Breast epithelium (tissue), 4 donors: Measurements from ENCODE around the gene TENM4. TPM values are rescaled to one million over a fixed set of nuclear protein-coding genes. Genes with fewer than 3 reads are reported as not detected.
A peak's percentile ranks its signal among the peaks of the same experiment; 100 is the strongest.

ENCODE experiments used
- DNase-seq, 2 donors: peaks; one replicate each; pipeline ENCODE4 v3.0.0-alpha.2; 2019; ENCODE audit warnings: low spot score in 2 of 2
- H3K27ac ChIP-seq, 2 donors: fragments of 200-600 bp; sonication (generic) in 1 of 2; one replicate each; pipeline ENCODE4 v1.5.1; 2016 to 2019; ENCODE audit warnings: mild to moderate bottlenecking in 1 of 2
- H3K27me3 ChIP-seq, 2 donors: fragments of 200-600 bp; sonication (generic) in 1 of 2; one replicate each; pipeline versions ENCODE4 v1.5.1 to v1.6.0; 2017 to 2019; ENCODE audit warnings: control low read depth in 1 of 2, mild to moderate bottlenecking in 1 of 2
- H3K36me3 ChIP-seq: fragments of 200-600 bp; one replicate; pipeline ENCODE4 v1.5.1; 2019
- H3K4me1 ChIP-seq, 2 donors: fragments of 200-600 bp; sonication (generic); one replicate each; pipeline ENCODE4 v1.5.1; 2016 to 2019; ENCODE audit warnings: control low read depth in 1 of 2
- H3K4me3 ChIP-seq, 3 donors: fragments of 200-600 bp; sonication (generic); 1 replicate in 2 of 3; 2 replicates in 1 of 3; pipeline ENCODE4 v1.5.1; 2016 to 2019; ENCODE audit warnings: mild to moderate bottlenecking in 3 of 3, moderate library complexity in 2 of 3
- H3K9me3 ChIP-seq, 2 donors: fragments of 200-600 bp; sonication (generic) in 1 of 2; one replicate each; pipeline ENCODE4 v1.5.1; 2016 to 2019; ENCODE audit warnings: control low read depth in 1 of 2
- CTCF ChIP-seq, 3 donors: fragments of 450-650 bp; IDR thresholded peaks; one replicate each; pipeline ENCODE4 v1.5.1; 2016 to 2017; ENCODE audit warnings: antibody characterized with exemption in 3 of 3, mild to moderate bottlenecking in 3 of 3, moderate library complexity in 3 of 3
- POLR2A ChIP-seq: fragments of 450-650 bp; IDR thresholded peaks from one replicate; pipeline ENCODE4 v1.6.1; 2016; ENCODE audit warnings: antibody characterized with exemption, mild to moderate bottlenecking, moderate library complexity
- POLR2AphosphoS5 ChIP-seq, 3 donors: sonication (generic); formaldehyde crosslinking; IDR thresholded peaks; one replicate each; pipeline ENCODE4 v1.6.1; 2017; ENCODE audit warnings: antibody characterized with exemption in 3 of 3
- intact Hi-C: fragments of 100-400 bp; cut with DNase I; formaldehyde crosslinking; loops from one replicate; pipeline ENCODE4 v1.15.1; 2023; ENCODE audit warnings: low total_unique reads
- total RNA-seq, 3 donors: library from RNA; depleted of rRNA; stranded (reverse); fragments of >200 nt; gene quantifications; one replicate each; pipeline ENCODE4 v1.1.0, GENCODE V29; 2016

Gene TENM4
- total RNA-seq, 3 donors from 2014 or later: 0.29 to 7.9 (median 4.8) TPM

DNA sequence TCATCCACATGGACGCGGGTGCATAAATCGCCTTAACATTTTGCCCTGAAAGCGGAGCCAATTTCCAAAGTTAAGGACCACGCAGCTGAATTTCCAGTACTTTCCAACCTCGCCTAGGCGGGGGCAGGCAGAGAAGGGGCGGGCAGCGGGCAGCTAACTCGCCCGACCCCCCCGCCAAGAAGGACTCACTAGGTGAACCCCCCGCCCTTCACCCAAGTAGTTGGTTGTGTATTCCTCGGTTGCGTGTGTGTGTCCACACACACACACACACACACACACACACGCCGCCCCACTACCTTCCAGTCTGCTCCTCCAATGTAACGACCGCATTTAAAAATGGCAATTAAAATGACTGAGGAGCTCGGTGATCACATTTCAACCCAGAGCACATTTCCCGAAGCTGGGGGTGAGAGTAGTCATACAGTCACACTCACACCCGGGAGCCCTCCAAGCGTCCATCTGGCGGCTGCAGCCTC lies 1.4 kb downstream of the TENM4 start:
- H3K4me3 ChIP-seq: peak overlapping the region; percentile 50 to 72 (median 54)
- peak overlapping the region in 1 of 2 donors; percentile 61 for H3K27ac ChIP-seq
- DNase-seq: no peak
- no peaks in the 10 kb centered on the region for H3K9me3 ChIP-seq
- no peaks in the 10 kb centered on the region for H3K36me3 ChIP-seq
- peaks cover 0 to 86% of the 10 kb centered on the region in 2 donors for H3K27me3 ChIP-seq
- intact Hi-C loops: no loop called here
- H3K4me1 ChIP-seq: peaks cover 8 to 18% of the 10 kb centered on the region in 2 donors
- TF ChIP-seq CTCF (IDR thresholded peaks at IDR 0.05): no peak
- TF ChIP-seq POLR2A: no peak
- TF ChIP-seq POLR2AphosphoS5 (IDR thresholded peaks at IDR 0.05): no peak

- TF ChIP-seq CTCF (IDR thresholded peaks at IDR 0.05) (no peak), POLR2AphosphoS5 (IDR thresholded peaks at IDR 0.05) (no peak), POLR2A (no peak)
- H3K9me3 ChIP-seq: no peaks in the 10 kb centered on the region
- H3K27ac ChIP-seq: peak overlapping the region; percentile 52 to 61
- H3K4me1 ChIP-seq: peaks cover 8 to 18% of the 10 kb centered on the region in 2 donors
- H3K27me3 ChIP-seq: peaks cover 0 to 86% of the 10 kb centered on the region in 2 donors
- intact Hi-C loops: no loop called here
- DNase-seq: no peak
- no peaks in the 10 kb centered on the region for H3K36me3 ChIP-seq
- H3K4me3 ChIP-seq: peak overlapping the region; percentile 50 to 72 (median 54)
These were observed 2.0 kb downstream of the TENM4 start for GRCh38 chr11:79438631-79439409.

DNA sequence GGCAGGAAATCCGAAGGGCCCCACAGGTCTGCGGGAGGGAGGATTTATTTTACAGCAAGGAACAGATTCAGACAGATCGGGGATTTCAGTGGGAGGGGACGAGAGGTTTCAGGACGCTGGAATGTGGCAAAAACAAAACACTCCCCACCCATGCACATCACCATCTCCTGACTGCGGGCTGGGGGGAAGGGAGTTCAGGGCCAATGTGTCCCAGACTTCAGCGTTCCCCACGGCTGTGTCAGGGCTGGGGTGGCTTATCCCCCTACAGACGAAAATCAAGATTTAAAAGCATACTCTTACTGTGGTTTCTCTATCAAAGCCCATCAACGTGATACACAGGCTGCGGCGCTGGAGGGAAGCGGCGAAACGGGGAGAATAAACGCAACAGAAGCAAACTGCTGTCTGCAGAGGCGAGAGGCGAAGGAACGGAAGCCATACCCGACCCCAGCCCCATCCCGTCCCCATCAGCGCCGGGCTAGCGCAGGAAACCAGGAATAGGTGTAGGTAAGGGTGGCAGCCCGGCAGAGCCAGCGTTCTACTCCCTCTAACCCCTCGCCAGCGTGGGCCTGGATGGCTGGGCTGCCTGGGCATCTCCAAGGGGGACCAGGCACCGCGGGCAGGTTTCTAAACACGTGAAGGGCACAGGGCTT lies 2.7 kb downstream of the TENM4 start:
- H3K4me3 ChIP-seq: peak overlapping the region; percentile 50 to 72 (median 54)
- H3K4me1 ChIP-seq: peaks cover 8 to 18% of the 10 kb centered on the region in 2 donors
- no peak for DNase-seq
- TF ChIP-seq POLR2A: no peak
- TF ChIP-seq POLR2AphosphoS5 (IDR thresholded peaks at IDR 0.05): no peak
- no peak for TF ChIP-seq CTCF (IDR thresholded peaks at IDR 0.05)
- H3K36me3 ChIP-seq: no peaks in the 10 kb centered on the region
- H3K27me3 ChIP-seq: peaks cover 0 to 87% of the 10 kb centered on the region in 2 donors
- intact Hi-C loops: no loop called here
- peak overlapping the region; percentile 52 to 61 for H3K27ac ChIP-seq
- no peaks in the 10 kb centered on the region for H3K9me3 ChIP-seq

DNA sequence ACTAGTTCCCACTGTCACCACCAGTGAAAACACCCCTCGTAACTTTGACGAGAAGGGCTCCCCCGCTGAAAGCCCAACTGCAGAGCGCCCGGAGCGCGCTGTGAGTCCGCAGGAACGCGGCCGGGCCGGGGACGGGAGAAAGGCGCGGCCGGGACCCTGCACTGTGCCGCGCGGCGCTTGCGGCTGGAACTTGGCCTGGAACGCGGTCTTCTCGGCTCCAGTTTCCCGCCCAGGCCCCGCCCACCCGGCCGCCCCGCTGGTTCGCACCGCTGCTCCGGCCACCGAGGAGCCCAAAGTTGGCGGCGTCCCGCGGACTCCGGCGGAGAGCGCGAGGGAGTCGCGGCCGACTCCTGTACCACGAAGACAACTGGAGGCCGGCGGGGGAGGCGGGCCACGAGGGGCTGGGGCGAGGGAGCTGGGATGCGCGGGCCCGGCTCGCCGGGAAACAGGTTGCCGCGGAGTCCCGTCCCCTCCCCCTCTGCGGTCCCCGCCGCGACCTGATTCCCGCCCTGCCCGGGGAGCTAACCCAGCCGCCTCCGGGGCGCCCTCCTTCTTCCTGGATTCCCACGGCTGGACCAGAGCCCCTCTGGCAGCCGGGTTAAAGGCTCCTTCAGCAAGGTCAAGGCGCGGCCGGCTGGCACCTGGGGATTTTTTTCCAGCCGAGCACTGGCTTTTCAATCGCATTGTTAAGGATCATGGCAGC lies 3.4 kb downstream of the TENM4 start:
- H3K27ac ChIP-seq: peak overlapping the region; percentile 52 to 61
- peak overlapping the region; percentile 50 to 72 (median 54) for H3K4me3 ChIP-seq
- H3K4me1 ChIP-seq: peaks cover 8 to 18% of the 10 kb centered on the region in 2 donors
- TF ChIP-seq CTCF (IDR thresholded peaks at IDR 0.05) (no peak), POLR2AphosphoS5 (IDR thresholded peaks at IDR 0.05) (no peak), POLR2A (no peak)
- peak in 1 of 2 donors; percentile 54 for DNase-seq
- H3K27me3 ChIP-seq: peaks cover 0 to 80% of the 10 kb centered on the region in 2 donors
- no peaks in the 10 kb centered on the region for H3K9me3 ChIP-seq
- intact Hi-C loops: no loop called here
- no peaks in the 10 kb centered on the region for H3K36me3 ChIP-seq
